Measurements from ENCODE around the gene BLMH.

Gene BLMH

GRCh38 chr17:30229012-30229411 is 62.7 kb downstream of the BLMH start:
- DNase-seq (ENCODE audit: low read depth, low spot score): no peak

- no peak for DNase-seq (ENCODE audit: low read depth, low spot score)
Measured at GRCh38 chr17:30228011-30228410, 63.7 kb downstream of the BLMH start.

GRCh38 chr17:30226878-30227277 is 64.9 kb downstream of the BLMH start:
- peak; percentile 53 for DNase-seq (ENCODE audit: low read depth, low spot score)

- no peak for DNase-seq (ENCODE audit: low read depth, low spot score)
Measured at GRCh38 chr17:30225919-30226553, 65.7 kb downstream of the BLMH start.

GRCh38 chr17:30225112-30225511 is 66.6 kb downstream of the BLMH start:
- no peak for DNase-seq (ENCODE audit: low read depth, low spot score)

- no peak for DNase-seq (ENCODE audit: low read depth, low spot score)
Measured at GRCh38 chr17:30224419-30224960, 67.3 kb downstream of the BLMH start.

GRCh38 chr17:30222721-30223175 is 69.0 kb downstream of the BLMH start:
- DNase-seq (ENCODE audit: low read depth, low spot score): no peak

GRCh38 chr17:30222251-30222650 is 69.5 kb downstream of the BLMH start:
- no peak for DNase-seq (ENCODE audit: low read depth, low spot score)

GRCh38 chr17:30221346-30221745 is 70.4 kb downstream of the BLMH start:
- DNase-seq (ENCODE audit: low read depth, low spot score): no peak

GRCh38 chr17:30220414-30220813 is 71.3 kb downstream of the BLMH start:
- DNase-seq (ENCODE audit: low read depth, low spot score): no peak

- DNase-seq (ENCODE audit: low read depth, low spot score): no peak
Measured at GRCh38 chr17:30219833-30220232, 71.9 kb downstream of the BLMH start.

- no peak for DNase-seq (ENCODE audit: low read depth, low spot score)
Measured at GRCh38 chr17:30219315-30219714, 72.4 kb downstream of the BLMH start.

- no peak for DNase-seq (ENCODE audit: low read depth, low spot score)
Measured at GRCh38 chr17:30218799-30219198, 72.9 kb downstream of the BLMH start.

- DNase-seq (ENCODE audit: low read depth, low spot score): no peak
Measured at GRCh38 chr17:30217746-30218245, 73.9 kb downstream of the BLMH start.

GRCh38 chr17:30217054-30217453 is 74.7 kb downstream of the BLMH start:
- no peak for DNase-seq (ENCODE audit: low read depth, low spot score)

- DNase-seq (ENCODE audit: low read depth, low spot score): no peak
Measured at GRCh38 chr17:30212750-30213149, 79.0 kb downstream of the BLMH start.

GRCh38 chr17:30211371-30211770 is 80.4 kb downstream of the BLMH start:
- DNase-seq (ENCODE audit: low read depth, low spot score): no peak

GRCh38 chr17:30210901-30211300 is 80.8 kb downstream of the BLMH start:
- no peak for DNase-seq (ENCODE audit: low read depth, low spot score)

- DNase-seq (ENCODE audit: low read depth, low spot score): no peak
Measured at GRCh38 chr17:30210366-30210765, 81.4 kb downstream of the BLMH start.

GRCh38 chr17:30209930-30210329 is 81.8 kb downstream of the BLMH start:
- no peak for DNase-seq (ENCODE audit: low read depth, low spot score)

- DNase-seq (ENCODE audit: low read depth, low spot score): no peak
Measured at GRCh38 chr17:30208214-30208613, 83.5 kb downstream of the BLMH start.

- no peak for DNase-seq (ENCODE audit: low read depth, low spot score)
Measured at GRCh38 chr17:30207655-30208054, 84.1 kb downstream of the BLMH start.

- no peak for DNase-seq (ENCODE audit: low read depth, low spot score)
Measured at GRCh38 chr17:30203471-30203981, 88.2 kb downstream of the BLMH start.
